Stimulated activated CD8-positive, alpha-beta memory T cell treated with anti-CD3 and anti-CD28 coated beads, Interleukin-4, amount 100 ng/mL, for 48 hours (primary cell): Measurements from ENCODE around the gene COG1.
A peak's percentile ranks its signal among the peaks of the same experiment; 100 is the strongest.

Experiments used
- DNase-seq: peaks from one replicate; pipeline ENCODE4 v3.0.0-alpha.2; 2020

COG1 gene

DNA sequence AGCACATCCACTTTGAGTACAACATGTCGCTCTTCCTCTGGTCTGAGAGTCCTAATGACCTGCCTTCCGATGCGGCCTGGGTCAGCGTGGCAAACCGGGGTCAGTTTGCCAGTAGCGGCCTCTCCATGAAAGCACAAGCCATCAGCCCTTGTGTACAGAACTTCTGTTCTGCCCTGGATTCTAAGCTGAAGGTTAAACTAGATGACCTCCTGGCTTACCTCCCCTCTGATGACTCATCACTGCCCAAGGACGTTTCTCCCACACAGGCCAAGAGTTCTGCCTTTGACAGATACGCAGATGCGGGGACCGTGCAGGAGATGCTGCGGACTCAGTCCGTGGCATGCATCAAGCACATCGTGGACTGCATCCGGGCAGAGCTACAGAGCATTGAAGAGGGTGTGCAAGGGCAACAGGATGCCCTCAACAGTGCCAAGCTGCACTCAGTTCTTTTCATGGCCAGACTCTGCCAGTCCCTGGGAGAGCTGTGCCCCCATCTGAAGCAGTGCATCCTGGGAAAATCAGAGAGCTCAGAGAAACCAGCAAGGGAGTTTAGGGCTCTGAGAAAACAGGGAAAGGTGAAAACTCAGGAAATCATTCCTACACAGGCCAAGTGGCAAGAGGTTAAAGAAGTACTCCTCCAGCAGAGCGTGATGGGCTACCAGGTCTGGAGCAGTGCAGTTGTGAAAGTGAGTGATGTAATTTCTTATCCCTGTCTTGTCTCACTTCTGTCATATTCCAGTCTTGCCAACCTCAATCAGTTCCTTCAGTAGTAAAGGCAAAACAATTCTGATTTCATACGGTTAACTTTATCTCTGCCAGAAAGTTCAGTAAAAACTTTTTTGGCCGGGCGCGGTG is 8.6 kb downstream of the COG1 start:
- no peak for DNase-seq

DNA sequence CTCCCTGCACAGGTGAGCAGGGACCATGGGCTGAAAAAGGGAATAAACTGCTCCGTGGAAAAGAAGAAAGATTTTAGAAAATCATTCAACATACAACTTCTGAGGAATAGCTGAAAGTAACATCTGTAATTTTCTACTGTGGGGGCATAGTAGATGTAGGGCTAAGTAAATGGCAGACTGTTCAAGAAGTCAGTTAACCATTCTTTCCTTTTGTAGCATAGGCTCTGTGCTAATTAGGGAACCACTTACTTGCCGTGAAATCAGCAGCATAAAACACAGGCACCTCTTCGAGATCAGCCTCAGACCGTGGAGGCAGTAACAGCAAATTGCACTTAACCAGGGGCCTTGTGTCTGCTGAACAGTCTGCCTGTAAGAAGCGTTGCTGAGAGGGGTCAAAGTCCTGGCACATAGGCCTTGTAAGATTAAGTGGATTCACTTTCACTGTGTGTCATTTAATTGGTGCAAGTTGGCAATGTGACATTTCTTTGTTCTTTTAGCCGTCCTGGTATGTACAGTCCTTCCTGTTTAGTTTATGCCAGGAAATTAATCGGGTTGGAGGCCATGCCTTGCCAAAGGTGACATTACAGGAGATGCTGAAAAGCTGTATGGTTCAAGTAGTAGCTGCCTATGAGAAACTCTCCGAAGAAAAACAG is 10.4 kb downstream of the COG1 start:
- DNase-seq = no peak

DNA sequence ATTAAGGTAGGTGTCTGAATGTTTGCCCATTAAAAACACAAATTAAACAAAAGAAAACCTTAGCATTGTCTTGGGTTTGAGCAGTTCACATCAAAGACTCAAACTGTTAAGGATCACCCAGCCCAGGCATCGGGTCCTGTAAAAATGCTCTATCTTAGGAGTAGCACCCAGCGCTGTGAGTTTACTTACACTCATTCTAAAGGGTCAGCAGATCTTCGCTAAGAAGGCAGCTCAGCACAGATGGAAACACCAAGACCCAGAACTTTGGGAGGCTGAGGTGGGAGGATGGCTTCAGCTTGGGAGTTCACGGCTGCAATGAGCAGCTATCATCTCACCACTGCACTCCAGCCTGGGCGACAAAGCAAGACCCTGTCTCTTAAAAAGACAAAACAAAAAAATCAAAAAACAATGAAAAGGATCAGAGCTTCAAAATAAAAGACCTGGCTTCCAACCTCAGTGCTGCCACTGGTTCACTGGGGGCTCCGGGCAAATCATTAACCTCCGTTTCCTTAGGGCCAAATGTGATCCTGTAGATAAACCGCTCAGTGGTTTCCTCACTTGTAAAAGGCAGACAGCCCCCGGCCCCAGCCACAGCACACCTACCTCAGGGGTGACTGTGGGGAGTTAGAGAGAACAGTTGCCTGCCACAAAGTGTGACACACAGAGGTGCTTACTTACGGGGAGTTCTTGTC is 11.1 kb downstream of the COG1 start:
- peak; percentile 40 for DNase-seq

DNA sequence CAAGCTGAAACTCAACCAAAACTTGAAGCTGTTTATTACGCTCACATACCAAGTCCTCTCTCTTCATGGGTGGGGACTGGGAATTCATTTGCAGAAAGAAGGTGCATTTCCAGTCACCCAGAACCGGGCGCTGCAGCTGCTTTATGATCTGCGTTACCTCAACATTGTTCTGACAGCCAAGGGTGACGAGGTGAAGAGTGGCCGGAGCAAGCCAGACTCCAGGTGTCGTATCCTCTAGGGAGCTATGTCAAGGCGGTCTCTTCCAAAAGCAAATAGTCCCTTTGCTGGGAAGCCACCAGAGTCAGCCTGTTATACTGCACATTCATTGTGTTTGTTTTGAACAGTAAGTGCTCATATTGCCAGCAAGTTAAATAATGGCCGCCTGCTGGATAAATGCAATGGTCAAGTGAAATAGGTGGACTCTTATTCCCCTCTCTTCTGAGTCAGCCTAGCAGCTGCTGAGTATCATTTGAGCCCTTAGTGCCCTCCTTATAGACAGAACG is 12.7 kb downstream of the COG1 start:
- no peak for DNase-seq

DNA sequence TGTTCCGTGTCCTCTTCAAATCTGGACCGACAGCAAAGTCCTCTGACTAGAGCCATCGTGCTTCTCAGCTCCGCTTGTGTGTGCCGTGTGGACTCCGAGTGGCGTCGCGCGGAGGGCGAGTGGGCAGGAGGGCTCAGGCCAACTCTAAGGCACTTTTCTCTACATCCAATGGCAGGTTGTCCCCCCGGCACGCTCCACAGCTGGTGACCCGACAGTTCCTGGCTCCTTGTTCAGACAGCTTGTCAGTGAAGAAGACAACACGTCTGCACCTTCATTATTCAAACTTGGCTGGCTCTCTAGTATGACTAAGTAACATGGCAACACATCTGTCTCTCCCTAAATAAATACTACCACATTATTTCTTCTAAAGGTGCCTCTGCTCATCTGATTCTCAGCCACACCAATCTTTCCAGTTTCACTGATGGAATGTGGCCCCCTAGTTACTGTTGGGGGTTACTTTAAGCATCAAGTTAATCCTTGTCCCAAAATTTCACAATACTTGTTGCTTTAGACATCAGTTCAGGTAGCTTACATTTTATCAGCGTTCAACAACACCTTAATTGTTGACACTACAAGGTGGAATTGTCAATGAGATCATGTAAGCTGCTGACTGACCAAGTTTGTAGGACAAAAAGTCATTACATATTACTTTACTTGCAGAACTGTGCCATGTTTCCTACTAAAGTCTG is 15.4 kb downstream of the COG1 start:
- DNase-seq = no peak

DNA sequence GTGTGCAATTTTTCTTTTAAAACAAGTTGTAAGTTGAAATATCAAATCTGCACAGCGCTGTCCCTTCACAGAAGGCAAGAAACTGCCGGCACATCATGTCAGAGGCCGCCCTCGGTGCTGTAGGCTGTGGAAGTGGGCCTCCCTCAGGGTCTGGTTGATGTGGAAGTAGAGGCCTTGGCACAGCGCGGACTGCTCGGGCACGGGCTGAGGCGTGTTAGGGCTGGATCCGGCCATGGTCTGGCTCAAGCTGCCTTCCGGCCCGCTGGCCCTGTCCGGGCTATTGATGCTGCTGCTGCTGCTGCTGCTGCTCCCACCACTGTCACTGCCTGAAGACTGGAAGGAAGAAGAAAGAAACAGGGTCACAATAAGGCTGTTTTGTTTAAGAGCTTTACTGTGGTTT is 16.6 kb downstream of the COG1 start:
- no peak for DNase-seq

DNA sequence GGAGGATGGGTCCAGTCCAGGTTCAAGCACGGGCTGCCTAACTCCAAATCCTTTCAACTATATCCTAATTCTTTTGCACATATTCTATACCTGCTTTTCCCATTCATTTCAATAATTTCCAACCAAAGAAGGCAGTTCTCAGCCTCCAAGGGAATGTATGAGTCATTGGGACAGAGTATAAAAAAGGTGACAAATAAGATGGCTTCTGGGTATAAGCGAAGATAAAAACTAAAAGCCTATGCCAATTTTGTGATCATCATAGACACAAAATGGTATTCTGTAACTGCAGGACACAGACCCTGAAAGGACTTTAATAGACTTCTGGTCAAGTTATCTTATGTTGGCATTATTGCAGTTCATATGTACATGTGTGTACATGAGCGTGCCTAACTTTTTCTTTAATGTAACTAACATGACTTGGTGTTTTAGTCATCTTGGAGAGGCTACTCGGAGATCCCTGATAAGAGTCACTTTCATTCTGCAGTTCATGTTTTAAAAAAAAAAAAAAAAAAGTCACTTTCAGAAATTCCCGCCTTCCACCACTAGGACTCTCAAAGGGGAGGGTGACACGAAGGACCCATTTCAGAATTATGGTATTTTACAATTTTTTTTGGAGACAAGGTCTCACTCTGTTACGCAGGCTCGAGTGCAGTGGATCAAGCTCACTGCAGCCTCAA is 17.3 kb downstream of the COG1 start:
- DNase-seq = no peak

DNA sequence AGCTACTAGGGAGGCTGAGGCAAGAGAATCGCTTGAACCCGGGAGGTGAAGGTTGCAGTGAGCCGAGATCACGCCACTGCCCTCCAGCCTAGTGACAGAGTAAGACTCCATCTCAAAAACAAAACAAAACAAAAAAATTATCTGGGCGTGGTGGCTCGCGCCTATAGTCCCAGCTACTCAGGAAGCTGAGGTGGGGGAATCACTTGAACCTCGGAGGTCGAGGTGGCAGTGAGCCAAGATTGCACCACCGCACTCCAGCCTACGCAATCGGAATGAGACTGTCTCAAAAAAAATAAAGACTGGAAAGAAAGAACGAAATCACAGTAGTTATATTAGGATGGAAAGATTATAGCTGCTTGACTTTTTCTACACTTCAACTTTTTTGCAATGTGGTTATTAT is 18.9 kb downstream of the COG1 start:
- DNase-seq = peak; percentile 68

DNA sequence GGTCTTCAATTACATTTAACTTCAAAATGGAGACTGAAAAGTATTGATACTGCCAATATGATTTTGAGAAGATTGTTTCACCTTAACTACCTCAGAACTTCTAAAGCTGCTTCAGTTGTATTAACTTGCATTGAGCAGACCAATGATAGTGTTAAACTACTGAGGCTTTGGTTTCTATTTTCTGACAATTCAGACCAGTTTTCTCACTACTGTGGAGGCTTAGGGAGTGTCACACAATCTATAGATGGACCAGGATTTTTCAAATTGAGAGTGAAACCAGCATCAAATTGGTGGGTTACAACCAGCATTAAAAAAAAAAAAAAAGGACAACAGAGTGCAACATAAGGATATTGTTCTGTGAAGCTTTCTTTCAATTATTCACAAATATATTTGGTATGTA is 21.2 kb downstream of the COG1 start:
- no peak for DNase-seq

DNA sequence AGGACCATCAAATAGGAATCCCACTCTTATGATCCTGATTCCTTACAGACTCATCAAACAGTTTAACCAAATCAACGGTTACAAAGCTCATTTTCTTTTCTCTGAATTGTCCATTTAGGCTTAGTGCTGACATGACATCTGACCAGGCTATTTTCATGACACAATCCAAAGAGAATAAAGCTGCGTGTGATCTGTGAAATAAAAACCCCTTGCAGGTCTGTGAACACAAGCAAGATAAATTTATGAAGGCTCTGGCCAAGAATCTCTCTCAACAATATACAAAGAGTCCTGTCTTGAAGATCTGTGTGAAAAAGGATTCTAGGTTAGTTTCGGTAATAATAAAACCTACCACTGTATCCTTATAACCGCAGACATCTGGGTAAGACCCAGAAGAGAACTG is 22.0 kb downstream of the COG1 start:
- no peak for DNase-seq

DNA sequence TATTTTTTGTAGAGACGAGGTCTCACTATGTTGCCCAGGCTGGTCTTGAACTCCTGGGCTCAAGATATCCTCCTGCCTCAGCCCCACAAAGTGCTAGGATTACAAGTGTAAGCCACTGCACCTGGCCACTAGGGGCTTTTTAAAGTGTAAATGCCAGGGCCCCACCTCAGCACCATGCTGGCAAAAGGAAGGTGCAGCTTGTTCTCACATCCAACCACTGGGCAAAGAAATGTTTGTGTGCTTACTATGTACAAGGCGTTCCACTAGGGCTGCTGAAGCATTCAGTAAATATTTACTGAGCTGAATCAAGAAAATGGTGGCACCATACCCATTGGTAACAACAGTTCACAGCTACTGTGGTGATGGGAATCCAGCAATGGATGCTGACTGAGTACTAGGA is 22.6 kb downstream of the COG1 start:
- no peak for DNase-seq

DNA sequence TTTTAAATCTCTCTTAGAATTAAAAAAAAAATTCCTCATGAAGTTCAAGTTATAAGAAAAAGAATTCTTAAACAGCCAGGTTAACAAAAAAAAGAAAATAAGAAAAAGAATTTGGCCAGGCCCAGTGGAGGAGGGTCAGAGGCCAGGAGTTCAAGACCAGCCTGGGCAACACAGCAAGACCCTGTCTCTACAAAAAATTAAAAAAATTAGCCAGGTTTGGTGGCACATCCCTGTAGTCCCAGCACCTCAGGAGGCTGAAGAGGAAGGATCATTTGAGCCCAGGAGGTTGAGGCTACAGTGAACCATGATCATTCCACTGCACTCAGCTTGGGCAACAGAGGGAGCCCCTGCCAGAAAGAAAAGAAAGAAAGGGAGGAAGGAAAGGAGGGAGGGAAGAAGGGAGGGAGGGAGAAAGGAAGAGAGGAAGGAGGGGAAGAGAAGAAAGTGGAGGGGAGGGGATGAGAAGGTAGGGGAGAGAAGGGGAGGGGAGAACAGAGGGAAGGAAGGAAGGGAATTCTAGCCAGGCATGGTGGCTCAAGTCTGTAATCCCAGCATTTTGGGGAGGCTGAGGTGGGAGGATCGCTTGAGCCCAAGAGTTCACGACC is 30.9 kb downstream of the COG1 start:
- no peak for DNase-seq

DNA sequence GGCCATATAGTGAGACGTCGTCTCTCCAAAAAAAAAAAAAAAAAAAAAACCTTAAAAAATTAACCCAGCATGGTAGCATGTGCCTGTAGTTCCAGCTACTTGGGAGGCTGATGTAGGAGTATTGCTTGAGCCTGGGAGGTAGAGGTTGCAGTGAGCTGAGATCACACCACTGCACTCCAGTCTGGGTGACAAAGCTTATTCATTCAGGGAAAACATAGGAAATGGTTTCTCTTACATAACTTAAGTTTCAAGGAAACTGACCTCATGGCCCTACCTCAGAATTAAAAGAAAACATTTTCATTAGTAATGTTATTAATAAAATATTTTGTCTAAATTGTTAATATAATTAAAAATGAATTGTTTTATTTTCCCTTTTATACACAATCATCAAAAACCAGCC is 31.4 kb downstream of the COG1 start:
- no peak for DNase-seq

DNA sequence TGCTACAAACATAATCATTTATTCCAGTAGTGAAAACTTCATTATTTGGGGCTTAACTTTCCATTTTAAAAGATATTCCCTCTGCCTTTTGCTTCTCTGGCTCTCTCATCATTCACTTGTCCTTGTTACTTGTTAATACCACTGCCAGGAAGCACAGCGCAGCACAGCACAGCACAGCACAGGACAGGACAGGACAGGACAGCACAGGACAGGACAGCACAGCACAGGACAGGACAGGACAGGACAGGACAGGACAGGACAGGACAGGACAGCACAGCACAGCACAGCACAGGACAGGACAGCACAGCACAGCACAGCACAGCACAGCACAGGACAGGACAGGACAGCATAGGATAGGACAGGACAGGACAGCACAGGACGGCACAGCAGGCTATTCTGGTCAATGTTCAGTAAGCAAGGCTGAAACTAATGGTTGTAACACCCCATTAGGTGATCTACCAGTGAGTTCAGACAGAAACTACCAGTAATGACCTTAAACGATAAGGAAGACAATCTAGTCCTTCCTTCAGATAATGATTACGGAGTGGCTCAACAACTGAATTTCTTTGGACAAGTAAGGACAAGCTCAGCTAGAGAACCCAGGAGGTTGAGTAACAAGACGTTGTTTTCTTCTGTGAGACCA is 31.9 kb downstream of the COG1 start:
- DNase-seq = no peak

DNA sequence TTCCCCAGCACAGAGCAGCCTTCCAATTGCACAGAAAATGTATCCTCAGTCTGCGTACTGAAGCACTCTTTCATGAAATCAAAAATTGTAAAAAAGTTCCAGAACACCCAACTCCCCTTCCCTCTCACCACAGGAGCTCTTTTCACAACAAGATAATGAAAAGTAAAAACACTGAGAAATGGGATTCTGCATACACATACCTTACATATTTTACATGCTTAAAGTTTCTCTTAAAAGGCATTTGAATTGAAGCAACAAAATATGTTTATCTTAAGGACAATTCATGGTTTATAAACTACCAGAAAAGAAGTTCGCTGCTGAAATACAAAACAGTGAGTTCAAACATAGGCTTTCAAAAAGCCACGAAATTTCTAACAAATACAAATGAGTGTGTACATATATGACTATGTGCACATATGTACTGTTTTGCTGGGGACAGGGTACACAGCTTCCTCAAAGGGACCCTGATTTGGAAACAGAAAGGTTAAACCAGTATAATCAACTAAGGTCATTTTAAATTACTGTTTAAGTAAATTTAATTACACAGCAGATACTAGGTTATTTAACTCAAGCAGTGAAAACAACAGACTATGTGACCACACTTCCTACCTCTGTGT is 33.8 kb downstream of the COG1 start:
- no peak for DNase-seq

DNA sequence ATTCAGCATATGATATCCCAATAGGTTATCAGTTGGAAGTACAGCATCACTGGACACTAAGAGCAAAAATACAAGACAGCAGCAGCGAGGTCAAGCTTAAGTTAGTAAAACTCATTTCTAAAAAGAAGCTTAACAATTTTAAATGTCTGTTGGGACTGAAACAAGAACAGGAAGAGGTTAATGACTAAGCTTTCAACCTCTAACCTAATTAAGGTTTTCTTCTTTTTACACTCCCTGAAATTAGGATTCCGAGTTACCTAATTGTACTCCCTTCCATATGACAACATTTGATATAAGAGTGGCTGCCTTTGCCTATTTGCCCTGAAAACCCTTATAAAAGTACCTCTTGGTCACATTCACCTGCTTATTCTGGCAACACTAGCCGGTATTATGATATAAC is 34.5 kb downstream of the COG1 start:
- DNase-seq = no peak

DNA sequence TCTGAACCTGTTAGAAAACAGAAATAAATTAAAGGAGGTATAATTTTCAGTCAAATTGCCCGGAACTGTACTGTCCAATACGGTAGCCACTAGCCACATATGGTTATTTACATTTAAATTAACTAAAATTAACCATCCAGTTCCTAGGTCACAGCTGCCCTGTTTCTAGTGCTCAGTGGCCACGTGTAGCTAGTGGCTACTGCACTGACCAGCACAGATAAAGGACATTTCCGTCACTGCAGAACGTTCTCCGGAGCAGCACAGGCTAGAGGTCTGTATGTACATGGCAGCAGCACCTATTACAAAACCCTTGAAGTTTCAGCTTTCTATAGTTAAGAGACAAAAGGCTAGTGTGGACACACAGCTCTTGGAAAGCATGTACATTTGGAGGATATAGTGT is 35.1 kb downstream of the COG1 start:
- no peak for DNase-seq

DNA sequence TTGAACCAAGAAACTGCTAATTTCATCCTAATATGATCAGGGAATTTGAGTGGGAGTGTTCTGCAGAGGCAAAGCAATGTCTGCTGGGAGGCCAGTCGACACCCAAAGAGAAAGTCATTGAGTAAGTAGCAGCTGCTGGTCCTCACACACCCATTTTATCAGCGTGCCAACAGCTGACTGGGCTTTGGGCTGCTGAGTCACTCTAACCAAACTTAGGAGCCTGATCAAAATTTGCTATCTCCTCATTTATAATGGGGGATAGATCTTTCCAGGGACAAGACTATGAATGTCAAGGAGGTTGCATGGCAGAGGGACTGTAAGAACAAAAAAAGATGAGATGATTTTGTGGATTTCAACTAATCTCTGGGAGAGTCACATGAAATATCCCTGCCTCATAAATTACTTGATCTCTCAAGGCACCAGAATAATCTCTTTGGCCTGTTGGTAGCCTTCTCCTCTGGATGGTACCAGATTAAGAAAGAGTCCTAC is 35.9 kb downstream of the COG1 start:
- DNase-seq = peak; percentile 33

DNA sequence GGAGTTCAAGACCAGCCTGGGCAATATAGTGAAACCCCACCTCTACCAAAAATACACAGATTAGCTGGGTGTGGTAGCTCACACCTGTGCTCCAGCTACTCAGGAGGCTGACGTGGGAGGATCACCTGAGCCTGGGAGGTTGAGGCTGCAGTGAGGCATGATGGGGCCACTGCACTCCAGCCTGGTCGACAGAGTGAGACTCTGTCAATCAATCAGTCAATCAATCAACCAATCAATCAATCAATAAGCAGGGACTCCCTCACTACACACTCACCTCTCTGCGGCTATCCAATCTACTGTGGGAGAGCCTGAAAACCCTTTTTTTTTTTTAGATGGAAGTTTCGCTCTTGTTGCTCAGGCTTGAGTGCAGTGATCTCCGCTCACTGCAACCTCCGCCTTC is 37.2 kb downstream of the COG1 start:
- DNase-seq = no peak

DNA sequence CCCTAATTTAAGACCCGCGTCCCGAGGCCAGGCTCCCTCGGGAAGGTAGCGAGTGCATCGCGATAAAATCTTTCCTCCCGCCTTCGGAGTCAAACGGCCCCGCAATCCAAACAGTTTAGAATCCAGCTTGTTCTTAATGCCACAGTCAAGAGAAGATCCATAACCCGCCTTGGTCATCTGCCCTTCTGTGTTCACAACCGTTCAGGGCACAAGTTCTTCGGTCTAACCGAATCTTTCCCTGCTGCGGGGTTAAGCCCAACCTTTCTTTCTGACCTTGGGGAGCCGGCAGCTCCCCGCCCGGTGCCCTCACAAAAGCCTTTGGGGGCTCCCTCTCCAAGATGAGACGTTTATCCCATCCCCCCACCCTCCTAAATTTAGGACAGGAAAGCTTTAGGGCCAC is 38.5 kb downstream of the COG1 start:
- DNase-seq = peak; percentile 33
